Lung (tissue), 12 donors: ENCODE measurements around the gene MET. TPM values are rescaled to one million over a fixed set of nuclear protein-coding genes. Genes with fewer than 3 reads are reported as not detected.

Experiments
- ATAC-seq: fragments of 200-7000 bp; cut with Tn5 transposase; one replicate; pipeline ENCODE4 v1.9.1; 2020; ENCODE audit warnings: moderate number of reproducible peaks; ENCODE audit not compliant: insufficient read depth, low FRiP score
- DNase-seq, 3 donors: peaks; one replicate each; pipeline ENCODE4 v3.0.0-alpha.2; 2013 to 2017
- H3K27ac ChIP-seq, 2 donors: one replicate each; pipeline ENCODE4 v1.5.1; 2013; ENCODE audit warnings: mild to moderate bottlenecking in 2 of 2, moderate library complexity in 2 of 2, control low read depth in 1 of 2, inconsistent platforms in 1 of 2, low read depth in 1 of 2, low read length in 1 of 2
- H3K27me3 ChIP-seq, 3 donors: one replicate each; pipeline ENCODE4 v1.5.1; 2013; ENCODE audit warnings: low read length in 2 of 3; ENCODE audit not compliant: control insufficient read depth in 3 of 3, insufficient read depth in 3 of 3
- H3K36me3 ChIP-seq, 4 donors: one replicate each; pipeline ENCODE4 v1.5.1; 2013; ENCODE audit warnings: low read length in 4 of 4, mild to moderate bottlenecking in 1 of 4, moderate library complexity in 1 of 4; ENCODE audit not compliant: control insufficient read depth in 4 of 4, insufficient read depth in 4 of 4
- H3K4me1 ChIP-seq, 5 donors: one replicate each; pipeline ENCODE4 v1.5.1; 2013; ENCODE audit warnings: low read length in 5 of 5, mild to moderate bottlenecking in 2 of 5, moderate library complexity in 1 of 5; ENCODE audit not compliant: control insufficient read depth in 5 of 5, insufficient read depth in 5 of 5
- H3K4me3 ChIP-seq: one replicate; pipeline ENCODE4 v1.5.1; 2013; ENCODE audit warnings: mild to moderate bottlenecking, control low read depth, moderate library complexity
- H3K9ac ChIP-seq, 2 donors: one replicate each; pipeline ENCODE4 v1.5.1; 2013; ENCODE audit warnings: low read length in 2 of 2, control low read depth in 1 of 2; ENCODE audit not compliant: insufficient read depth in 1 of 2
- H3K9me3 ChIP-seq, 4 donors: one replicate each; pipeline ENCODE4 v1.5.1; 2013; ENCODE audit warnings: low read length in 3 of 4, mild to moderate bottlenecking in 1 of 4, moderate library complexity in 1 of 4; ENCODE audit not compliant: control insufficient read depth in 4 of 4, insufficient read depth in 3 of 4
- CTCF ChIP-seq: IDR thresholded peaks from 2 replicates; pipeline ENCODE4 v1.5.1; 2012; ENCODE audit warnings: mild to moderate bottlenecking; ENCODE audit errors: control extremely low read depth, extremely low read depth
- WGBS, 2 donors: extraction: QIAGEN DNeasy Blood & Tissue Kit; methylation state at CpG; one replicate each; pipeline ENCODE4 v1.1.7; 2013; 5-methylcytosine and 5-hydroxymethylcytosine counted together
- polyA plus RNA-seq, 2 donors: library from polyadenylated mRNA; stranded (reverse); fragments of 200-250 nt; gene quantifications; one replicate each; pipeline ENCODE4 v1.2.1, GENCODE V29; 2013
- total RNA-seq, 2 donors: library from RNA; depleted of rRNA in 1 of 2; stranded (reverse); fragments of >200 nt in 1 of 2; gene quantifications; one replicate each; pipeline ENCODE4 v1.2.1, GENCODE V29; 2014 to 2021
- donor health status: control.
- donor health status: control.
- donor health status: Bipolar disorder and iron deficiency.
- donor health status: healthy.
- donor health status: DM: yes; HTN: yes; CAD: no.

Gene MET
- total and polyA plus RNA-seq, 4 donors: 16.3 to 106 (median 41.5) TPM

DNA sequence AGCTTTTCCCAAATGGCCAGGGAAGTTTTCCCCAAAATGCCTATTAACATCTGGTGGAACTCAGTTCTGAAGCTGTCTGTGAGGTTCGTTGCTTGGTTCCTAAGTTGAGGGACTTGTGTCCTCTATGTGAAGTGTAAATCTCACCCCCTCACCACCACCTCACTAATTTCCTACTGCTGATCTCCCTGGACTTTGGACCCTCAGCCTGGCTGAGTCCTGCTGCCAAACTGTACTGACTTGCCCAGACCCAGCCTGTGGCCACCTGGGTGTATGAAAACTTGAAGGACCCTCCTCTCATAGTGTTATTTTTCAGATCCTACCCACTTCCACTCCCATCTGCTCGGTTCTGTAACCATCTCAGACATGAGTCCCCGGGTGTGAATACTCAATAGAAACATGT is 94.9 kb downstream of the MET start:
- H3K27ac ChIP-seq: no peak overlapping the region
- ATAC-seq: no peak
- H3K27me3 ChIP-seq: no peaks in the 10 kb centered on the region
- H3K9ac ChIP-seq: no peak overlapping the region
- H3K4me3 ChIP-seq: no peak overlapping the region
- WGBS, 2 donors: 88 to 95% methylated on average over 3 of the region's 3 CpGs
- H3K9me3 ChIP-seq: no peaks in the 10 kb centered on the region
- DNase-seq: no peak
- H3K36me3 ChIP-seq: peaks cover 0 to 4% (median 0%) of the 10 kb centered on the region in 4 donors
- no peak for TF ChIP-seq CTCF
- peaks cover 0 to 29% (median 5%) of the 10 kb centered on the region in 5 donors for H3K4me1 ChIP-seq

- DNase-seq (no peak), ATAC-seq (no peak)
- peaks cover 0 to 12% (median 3%) of the 10 kb centered on the region in 5 donors for H3K4me1 ChIP-seq
- H3K27me3 ChIP-seq: no peaks in the 10 kb centered on the region
- no peak for TF ChIP-seq CTCF
- WGBS, 2 donors: 42 to 72% methylated on average over 3 of the region's 3 CpGs
- no peak overlapping the region for H3K27ac ChIP-seq
- no peak overlapping the region for H3K9ac ChIP-seq
- H3K9me3 ChIP-seq: no peaks in the 10 kb centered on the region
- H3K36me3 ChIP-seq: peaks cover 0 to 6% (median 0%) of the 10 kb centered on the region in 4 donors
- no peak overlapping the region for H3K4me3 ChIP-seq
Measured at GRCh38 chr7:116769546-116769945, 97.5 kb downstream of the MET start.

- 68 to 84% methylated on average over 1 of the region's 1 CpG for WGBS, 2 donors
- H3K27ac ChIP-seq: no peak overlapping the region
- no peak for ATAC-seq
- peaks cover 0 to 6% (median 0%) of the 10 kb centered on the region in 4 donors for H3K36me3 ChIP-seq
- H3K4me3 ChIP-seq: no peak overlapping the region
- H3K9ac ChIP-seq: no peak overlapping the region
- no peaks in the 10 kb centered on the region for H3K9me3 ChIP-seq
- DNase-seq: no peak
- TF ChIP-seq CTCF: no peak
- no peaks in the 10 kb centered on the region for H3K27me3 ChIP-seq
- peaks cover 0 to 13% (median 1%) of the 10 kb centered on the region in 5 donors for H3K4me1 ChIP-seq
Measured at GRCh38 chr7:116770941-116771340, 98.9 kb downstream of the MET start.

GRCh38 chr7:116771640-116772039 is 99.6 kb downstream of the MET start:
- DNase-seq (no peak), ATAC-seq (no peak)
- no peak overlapping the region for H3K9ac ChIP-seq
- no peak for TF ChIP-seq CTCF
- H3K27me3 ChIP-seq: no peaks in the 10 kb centered on the region
- no peak overlapping the region for H3K4me3 ChIP-seq
- peaks cover 0 to 20% (median 5%) of the 10 kb centered on the region in 5 donors for H3K4me1 ChIP-seq
- no peaks in the 10 kb centered on the region for H3K9me3 ChIP-seq
- peaks cover 0 to 6% (median 0%) of the 10 kb centered on the region in 4 donors for H3K36me3 ChIP-seq
- 74 to 90% methylated on average over 7 of the region's 7 CpGs for WGBS, 2 donors
- H3K27ac ChIP-seq: no peak overlapping the region
